Measurements from ENCODE around the gene KRT26. TPM values are rescaled to one million over a fixed set of nuclear protein-coding genes. Genes with fewer than 3 reads are reported as not detected.

KRT26 gene
- total RNA-seq, 4 donors from 2014 or later, result 0.34 to 7.2 (median 1.8) TPM

DNA sequence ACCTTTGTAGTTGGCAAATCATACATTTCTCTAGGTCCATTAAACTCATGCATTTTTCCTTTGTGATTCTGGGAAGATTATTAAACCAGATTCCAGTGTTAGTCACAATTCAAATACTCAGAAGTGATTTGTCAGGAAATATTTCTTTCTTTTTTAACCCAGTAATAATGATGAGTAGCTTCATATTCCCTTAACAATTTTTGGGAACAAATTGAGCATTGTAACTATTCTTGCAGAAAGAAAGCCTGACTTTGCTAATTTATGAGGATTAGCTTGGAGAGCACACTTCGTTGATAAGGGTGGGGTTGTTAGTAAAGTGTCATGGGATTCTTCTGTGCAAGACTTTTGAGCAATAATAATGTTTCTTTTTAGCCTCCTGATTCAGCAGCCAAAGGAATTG is 49.8 kb downstream of the KRT26 start:
- no peaks in the 10 kb centered on the region for H3K27me3 ChIP-seq
- no peaks in the 10 kb centered on the region for H3K36me3 ChIP-seq
- TF ChIP-seq, protein P1, sequence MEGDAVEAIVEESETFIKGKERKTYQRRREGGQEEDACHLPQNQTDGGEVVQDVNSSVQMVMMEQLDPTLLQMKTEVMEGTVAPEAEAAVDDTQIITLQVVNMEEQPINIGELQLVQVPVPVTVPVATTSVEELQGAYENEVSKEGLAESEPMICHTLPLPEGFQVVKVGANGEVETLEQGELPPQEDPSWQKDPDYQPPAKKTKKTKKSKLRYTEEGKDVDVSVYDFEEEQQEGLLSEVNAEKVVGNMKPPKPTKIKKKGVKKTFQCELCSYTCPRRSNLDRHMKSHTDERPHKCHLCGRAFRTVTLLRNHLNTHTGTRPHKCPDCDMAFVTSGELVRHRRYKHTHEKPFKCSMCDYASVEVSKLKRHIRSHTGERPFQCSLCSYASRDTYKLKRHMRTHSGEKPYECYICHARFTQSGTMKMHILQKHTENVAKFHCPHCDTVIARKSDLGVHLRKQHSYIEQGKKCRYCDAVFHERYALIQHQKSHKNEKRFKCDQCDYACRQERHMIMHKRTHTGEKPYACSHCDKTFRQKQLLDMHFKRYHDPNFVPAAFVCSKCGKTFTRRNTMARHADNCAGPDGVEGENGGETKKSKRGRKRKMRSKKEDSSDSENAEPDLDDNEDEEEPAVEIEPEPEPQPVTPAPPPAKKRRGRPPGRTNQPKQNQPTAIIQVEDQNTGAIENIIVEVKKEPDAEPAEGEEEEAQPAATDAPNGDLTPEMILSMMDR (IDR thresholded peaks at IDR 0.05), result no peak
- no peak for TF ChIP-seq POLR2AphosphoS5 (IDR thresholded peaks at IDR 0.05)
- no peak for TF ChIP-seq POLR2A (IDR thresholded peaks at IDR 0.05)
- TF ChIP-seq EP300 (IDR thresholded peaks at IDR 0.05), result no peak
- H3K4me3 ChIP-seq, result no peak overlapping the region
- no peaks in the 10 kb centered on the region for H3K9me3 ChIP-seq
- H3K27ac ChIP-seq, result no peak overlapping the region
- no peak for DNase-seq (ENCODE audit: low spot score in 2 of 2)
- 44% methylated on average over 1 of the region's 1 CpG for whole genome bisulfite sequencing
- no peaks in the 10 kb centered on the region for H3K4me1 ChIP-seq

- Histone ChIP-seq H3K27me3 (no peaks in the 10 kb centered on the region), H3K27ac (no peak overlapping the region), H3K4me3 (no peak overlapping the region), H3K4me1 (no peaks in the 10 kb centered on the region), H3K36me3 (no peaks in the 10 kb centered on the region), H3K9me3 (no peaks in the 10 kb centered on the region)
- WGBS, result 46% methylated on average over 2 of the region's 2 CpGs
- no peak for DNase-seq (ENCODE audit: low spot score in 2 of 2)
- TF ChIP-seq EP300 (IDR thresholded peaks at IDR 0.05) (no peak), POLR2A (IDR thresholded peaks at IDR 0.05) (no peak), POLR2AphosphoS5 (IDR thresholded peaks at IDR 0.05) (no peak)
- TF ChIP-seq, protein P1 (IDR thresholded peaks at IDR 0.05), result no peak
Observed at GRCh38 chr17:40720899-40721298, 51.1 kb downstream of the KRT26 start.

GRCh38 chr17:40718930-40719329 is 53.1 kb downstream of the KRT26 start:
- Histone ChIP-seq H3K36me3 (no peaks in the 10 kb centered on the region), H3K27me3 (peaks cover 4% of the 10 kb centered on the region), H3K4me3 (no peak overlapping the region), H3K4me1 (no peaks in the 10 kb centered on the region), H3K9me3 (no peaks in the 10 kb centered on the region), H3K27ac (no peak overlapping the region)
- TF ChIP-seq POLR2A (IDR thresholded peaks at IDR 0.05) (no peak), EP300 (IDR thresholded peaks at IDR 0.05) (no peak), POLR2AphosphoS5 (IDR thresholded peaks at IDR 0.05) (no peak)
- TF ChIP-seq, protein P1 (IDR thresholded peaks at IDR 0.05), result no peak
- no peak for DNase-seq (ENCODE audit: low spot score in 2 of 2)
- 26% methylated on average over 8 of the region's 8 CpGs for WGBS

DNA sequence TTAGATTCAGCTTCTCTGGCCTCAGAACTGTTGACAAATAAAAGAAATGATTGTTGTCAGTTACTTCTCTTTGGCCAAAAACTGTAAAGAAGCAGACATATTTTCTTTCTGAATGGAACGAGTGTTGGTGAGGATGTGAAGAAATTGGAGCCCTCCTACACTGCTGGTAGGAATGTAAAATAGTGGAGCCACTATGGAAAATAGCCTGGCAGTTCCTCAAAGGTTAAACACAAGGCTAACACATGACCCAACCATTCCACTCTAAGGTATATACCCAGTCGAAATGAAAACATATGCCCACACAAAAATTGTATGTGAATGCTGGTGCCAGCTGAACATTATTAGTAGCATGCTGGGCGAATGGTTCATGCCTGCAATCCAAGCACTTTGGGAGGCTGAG is 54.2 kb downstream of the KRT26 start:
- H3K9me3 ChIP-seq, result no peaks in the 10 kb centered on the region
- 80% methylated on average over 3 of the region's 3 CpGs for WGBS
- no peak overlapping the region for H3K27ac ChIP-seq
- H3K36me3 ChIP-seq, result no peaks in the 10 kb centered on the region
- no peak for DNase-seq (ENCODE audit: low spot score in 2 of 2)
- TF ChIP-seq POLR2AphosphoS5 (IDR thresholded peaks at IDR 0.05), result no peak
- no peak overlapping the region for H3K4me3 ChIP-seq
- H3K27me3 ChIP-seq, result peaks cover 4% of the 10 kb centered on the region
- H3K4me1 ChIP-seq, result no peaks in the 10 kb centered on the region

Other genes starting within 250 kb of the KRT26 start
- gene CCR7, start 206.7 kb downstream of the KRT26 start, total RNA-seq, result 1 to 10 TPM in 1 of 4 donors, not detected in 3; 1.2 TPM
- gene SMARCE1, start 124.4 kb downstream of the KRT26 start, total RNA-seq, result 100 to 1,000 TPM in 1 of 4 donors, 10 to 100 TPM in 3; 65.5 to 104 (median 75.9) TPM
- under 1 TPM in 1 of 4 donors, not detected in 3; 0.26 TPM for gene KRT222, start 107.0 kb downstream of the KRT26 start, total RNA-seq
- not detected for gene KRT24, start 68.4 kb downstream of the KRT26 start, total RNA-seq
- gene KRT25, start 16.9 kb downstream of the KRT26 start, total RNA-seq, result 100 to 1,000 TPM in 2 of 4 donors, 10 to 100 TPM in 1, 1 to 10 TPM in 1; 8.7 to 383 (median 119) TPM
- 100 to 1,000 TPM in 1 of 4 donors, 10 to 100 TPM in 2, 1 to 10 TPM in 1; 1.9 to 150 (median 39.1) TPM for gene KRT27, start 10.3 kb upstream of the KRT26 start, total RNA-seq
- 10 to 100 TPM in 2 of 4 donors, 1 to 10 TPM in 2; 1.0 to 32.0 (median 11.6) TPM for gene KRT28, start 27.8 kb upstream of the KRT26 start, total RNA-seq
- 1,000 to 10,000 TPM; 3,788 to 5,963 (median 5,237) TPM for gene KRT10, start 50.4 kb upstream of the KRT26 start, total RNA-seq
- gene KRT12, start 95.0 kb upstream of the KRT26 start, total RNA-seq, result not detected
- under 1 TPM in 1 of 4 donors, not detected in 3; 0.60 TPM for gene KRT20, start 113.0 kb upstream of the KRT26 start, total RNA-seq
- 100 to 1,000 TPM in 3 of 4 donors, 10 to 100 TPM in 1; 84.6 to 310 (median 217) TPM for gene KRT23, start 165.4 kb upstream of the KRT26 start, total RNA-seq
- 10 to 100 TPM in 1 of 4 donors, 1 to 10 TPM in 1, not detected in 2; 2.5 to 13.3 TPM for gene KRT39, start 194.7 kb upstream of the KRT26 start, total RNA-seq
- gene KRT40, start 212.1 kb upstream of the KRT26 start, total RNA-seq, result 10 to 100 TPM in 1 of 4 donors, 1 to 10 TPM in 1, under 1 TPM in 1, not detected in 1; 0.98 to 12.5 (median 3.9) TPM
- 10 to 100 TPM in 1 of 4 donors, 1 to 10 TPM in 1, not detected in 2; 2.8 to 22.9 TPM for gene KRTAP3-3, start 222.0 kb upstream of the KRT26 start, total RNA-seq
- 10 to 100 TPM in 2 of 4 donors, 1 to 10 TPM in 1, not detected in 1; 8.0 to 42.6 (median 23.7) TPM for gene KRTAP3-2, start 227.7 kb upstream of the KRT26 start, total RNA-seq
- gene KRTAP3-1, start 236.9 kb upstream of the KRT26 start, total RNA-seq, result 10 to 100 TPM in 2 of 4 donors, 1 to 10 TPM in 1, not detected in 1; 5.6 to 95.2 (median 15.5) TPM

Measured in suprapubic skin (tissue), 4 donors.